Renal cortical epithelial cell (primary cell): Measurements from ENCODE around the gene PEX26. TPM values are rescaled to one million over a fixed set of nuclear protein-coding genes. Genes with fewer than 3 reads are reported as not detected.
A peak's percentile ranks its signal among the peaks of the same experiment; 100 is the strongest.
"Not testable (repeated sequence)": the region's sequence is repeated elsewhere in the genome, so short reads cannot be mapped to it uniquely, and the experiment has no call there.

ENCODE experiments used
- DNase-seq: peaks from one replicate; pipeline ENCODE4 v3.0.0-alpha.2; 2011; ENCODE audit warnings: low read depth
- total RNA-seq: library from RNA; depleted of rRNA; stranded (reverse); fragments of >200 nt; gene quantifications from 2 replicates; pipeline ENCODE4 v1.2.3, GENCODE V29; 2014

PEX26 gene
- total RNA-seq, 1 donor from 2014 or later: 47.0 TPM

- peak; percentile 44 for DNase-seq
These were observed 20.8 kb upstream of the PEX26 start for GRCh38 chr22:18056807-18057474.

- DNase-seq: peak; percentile 99
These were observed 20.1 kb upstream of the PEX26 start for GRCh38 chr22:18057568-18058209.

- DNase-seq: no peak
These were observed 19.3 kb upstream of the PEX26 start for GRCh38 chr22:18058371-18059093.

GRCh38 chr22:18059094-18059417 is 18.7 kb upstream of the PEX26 start:
- DNase-seq: no peak

GRCh38 chr22:18059473-18059872 is 18.3 kb upstream of the PEX26 start:
- DNase-seq: no peak

- DNase-seq: peak; percentile 23
These were observed 17.8 kb upstream of the PEX26 start for GRCh38 chr22:18059991-18060390.

GRCh38 chr22:18060646-18061620 is 16.9 kb upstream of the PEX26 start:
- peak; percentile 99 for DNase-seq

- no peak for DNase-seq
These were observed 15.4 kb upstream of the PEX26 start for GRCh38 chr22:18062421-18062820.

GRCh38 chr22:18063306-18063705 is 14.5 kb upstream of the PEX26 start:
- DNase-seq: peak; percentile 22

- not testable (repeated sequence) for DNase-seq
These were observed 14.1 kb upstream of the PEX26 start for GRCh38 chr22:18063715-18064114.

- no peak for DNase-seq
These were observed 13.2 kb upstream of the PEX26 start for GRCh38 chr22:18064636-18065035.

GRCh38 chr22:18065256-18065655 is 12.5 kb upstream of the PEX26 start:
- DNase-seq: peak; percentile 25

GRCh38 chr22:18066181-18066859 is 11.5 kb upstream of the PEX26 start:
- no peak for DNase-seq

- DNase-seq: no peak
These were observed 10.7 kb upstream of the PEX26 start for GRCh38 chr22:18067121-18067520.

- no peak for DNase-seq
These were observed 10.0 kb upstream of the PEX26 start for GRCh38 chr22:18067548-18068341.

GRCh38 chr22:18068381-18068988 is 9.3 kb upstream of the PEX26 start:
- DNase-seq: no peak

GRCh38 chr22:18069041-18069440 is 8.7 kb upstream of the PEX26 start:
- DNase-seq: no peak

GRCh38 chr22:18070041-18070440 is 7.7 kb upstream of the PEX26 start:
- no peak for DNase-seq

- no peak for DNase-seq
These were observed 7.1 kb upstream of the PEX26 start for GRCh38 chr22:18070556-18071306.
